HG03342 (cell line): ENCODE results near the gene ITGA7.
A peak's percentile ranks its signal among the peaks of the same experiment; 100 is the strongest.

Source experiments
- ATAC-seq: cut with Tn5 transposase; IDR thresholded peaks from one replicate; pipeline ENCODE4 v1.9.1; 2021; ENCODE audit warnings: mild to moderate bottlenecking, moderate library complexity; ENCODE audit not compliant: unreplicated experiment

The ITGA7 gene

DNA sequence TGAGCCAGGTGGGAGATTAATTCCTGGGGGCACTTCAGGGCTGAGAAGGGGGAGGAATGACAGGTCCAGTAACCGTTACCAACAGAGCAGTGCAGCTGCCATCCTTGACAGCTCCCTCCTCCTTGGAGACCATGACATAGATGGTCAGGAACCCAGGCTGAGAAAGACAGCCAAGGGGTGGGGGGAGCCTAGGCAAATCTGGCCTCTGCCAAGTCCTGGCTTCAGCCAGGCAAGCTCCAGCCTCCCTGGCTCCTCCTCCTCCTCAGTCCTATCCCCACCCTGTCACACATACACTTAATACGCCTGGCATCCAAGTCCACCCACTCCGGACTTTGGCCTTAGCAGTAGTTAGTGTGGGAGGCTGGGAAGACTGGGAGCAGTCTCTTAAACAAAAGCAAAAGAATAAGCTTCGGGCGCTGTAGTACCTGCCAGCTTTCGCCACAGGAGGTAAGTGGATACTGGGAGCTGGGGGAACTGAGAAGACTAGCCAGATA, 12.4 kb upstream of the ITGA7 start, which contains the start of gene RDH5:
Gene RDH5, plus strand, starts transcription at position 323 of the 494 bp plus-strand sequence. CDS start 792 bp downstream, outside the sequence.
- no peak for ATAC-seq

- ATAC-seq, result no peak
These were observed 11.7 kb upstream of the ITGA7 start for GRCh38 chr12:55719371-55719770.

- ATAC-seq, result no peak
These were observed 11.0 kb upstream of the ITGA7 start for GRCh38 chr12:55718624-55719275.

- no peak for ATAC-seq
These were observed 10.3 kb upstream of the ITGA7 start for GRCh38 chr12:55718015-55718414.

GRCh38 chr12:55717011-55718007, 9.6 kb upstream of the ITGA7 start:
- no peak for ATAC-seq

GRCh38 chr12:55716582-55716957, 8.9 kb upstream of the ITGA7 start:
- ATAC-seq, result peak; percentile 26

GRCh38 chr12:55715833-55716581, 8.3 kb upstream of the ITGA7 start, which contains the start of gene BLOC1S1:
BLOC1S1 (plus strand) TSS chr12:55716046; CDS start chr12:55716052, 6 bp downstream.
- ATAC-seq, result peak; percentile 88

GRCh38 chr12:55715169-55715764, 7.6 kb upstream of the ITGA7 start:
- no peak for ATAC-seq

- no peak for ATAC-seq
These were observed 6.0 kb upstream of the ITGA7 start for GRCh38 chr12:55713721-55714120.

DNA sequence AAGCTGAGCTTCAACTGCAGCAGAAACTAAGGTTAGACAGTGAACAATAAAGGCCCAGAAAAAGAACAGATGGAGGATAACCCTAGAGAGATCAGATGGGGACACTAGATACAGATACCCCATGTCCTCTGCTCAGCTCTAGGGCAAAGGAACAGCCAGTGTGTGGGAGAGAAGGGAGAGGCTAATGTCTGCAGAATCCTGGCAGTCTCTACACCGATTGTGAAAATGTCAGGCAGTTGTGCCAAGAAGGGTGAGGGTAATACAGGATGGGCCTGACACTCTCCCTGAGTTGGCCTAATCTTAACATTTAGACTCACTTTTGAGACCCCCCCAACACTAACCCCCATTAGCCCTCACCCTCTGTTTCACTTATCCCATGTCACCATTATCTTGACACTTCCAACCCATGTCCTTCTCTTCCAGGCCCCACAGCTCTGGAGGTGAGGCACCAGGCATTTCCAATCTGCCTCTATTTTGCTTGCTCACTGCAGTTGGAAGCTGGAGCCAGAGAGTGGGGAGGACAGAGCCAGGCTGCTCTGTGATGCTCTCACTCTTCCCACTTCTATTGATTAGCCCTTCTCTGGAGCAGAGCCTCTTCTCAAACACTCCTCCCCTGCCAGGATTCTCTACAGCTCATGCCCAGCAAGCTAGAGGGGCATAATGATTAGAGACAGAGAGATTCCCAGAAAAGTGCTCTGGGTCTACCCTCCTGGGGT, 5.2 kb upstream of the ITGA7 start:
- no peak for ATAC-seq

- no peak for ATAC-seq
These were observed 4.3 kb upstream of the ITGA7 start for GRCh38 chr12:55711786-55712553.

- ATAC-seq, result no peak
These were observed 1.1 kb upstream of the ITGA7 start for GRCh38 chr12:55708695-55709233.

DNA sequence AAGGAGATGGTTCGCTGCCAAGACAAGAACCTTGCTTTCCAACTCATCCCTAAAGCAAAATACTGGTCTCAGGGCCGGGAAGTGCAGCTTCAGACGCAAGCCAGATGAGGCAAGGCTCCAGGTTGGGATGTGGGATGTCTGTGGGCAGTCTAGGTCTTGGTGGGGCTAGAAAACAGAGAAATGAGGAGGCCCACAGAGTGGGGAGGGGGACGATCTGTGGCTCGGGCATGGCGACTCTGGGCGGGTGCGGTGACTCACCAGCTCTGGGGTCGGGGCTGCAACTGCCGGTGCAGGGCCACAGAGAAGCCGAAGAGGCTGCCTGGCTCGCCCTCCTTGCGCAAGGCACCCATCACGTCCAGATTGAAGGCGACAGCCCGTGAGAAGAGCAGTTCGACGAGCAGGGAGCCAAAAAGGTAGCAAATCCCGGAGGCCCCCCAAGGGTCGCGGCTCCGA, 459 bp downstream of the ITGA7 start:
- no peak for ATAC-seq

DNA sequence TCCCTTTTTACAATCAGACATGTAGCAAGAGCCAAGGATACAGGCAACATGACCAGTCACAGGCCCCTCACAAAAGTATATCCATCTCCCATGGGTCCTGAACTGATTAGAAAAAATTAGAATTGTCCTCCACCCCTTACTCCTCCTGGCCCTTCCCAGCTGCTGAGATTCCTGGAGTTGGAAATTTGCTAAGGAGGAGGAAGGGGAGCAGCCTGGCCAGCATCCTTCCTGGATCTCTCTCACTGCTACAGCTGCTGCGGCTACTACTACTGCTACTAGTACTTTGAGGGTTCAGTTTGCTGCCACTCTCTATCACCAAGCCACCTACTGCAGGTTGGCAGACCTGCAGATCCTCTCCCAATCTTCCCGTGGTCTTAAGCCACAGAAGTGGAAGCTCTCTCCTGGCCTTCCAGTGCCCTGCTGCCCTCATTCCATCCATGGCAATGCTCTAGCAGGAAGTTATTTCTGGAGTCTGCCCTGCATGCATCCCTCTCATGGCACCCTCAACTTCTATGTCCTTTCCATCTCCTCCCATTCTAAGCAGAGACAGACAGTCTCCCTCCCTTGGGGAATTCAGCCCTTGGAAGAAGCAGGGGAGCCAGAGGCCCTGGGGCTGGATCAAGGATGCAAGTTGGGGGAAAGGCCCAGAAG, 1.0 kb downstream of the ITGA7 start:
- no peak for ATAC-seq

DNA sequence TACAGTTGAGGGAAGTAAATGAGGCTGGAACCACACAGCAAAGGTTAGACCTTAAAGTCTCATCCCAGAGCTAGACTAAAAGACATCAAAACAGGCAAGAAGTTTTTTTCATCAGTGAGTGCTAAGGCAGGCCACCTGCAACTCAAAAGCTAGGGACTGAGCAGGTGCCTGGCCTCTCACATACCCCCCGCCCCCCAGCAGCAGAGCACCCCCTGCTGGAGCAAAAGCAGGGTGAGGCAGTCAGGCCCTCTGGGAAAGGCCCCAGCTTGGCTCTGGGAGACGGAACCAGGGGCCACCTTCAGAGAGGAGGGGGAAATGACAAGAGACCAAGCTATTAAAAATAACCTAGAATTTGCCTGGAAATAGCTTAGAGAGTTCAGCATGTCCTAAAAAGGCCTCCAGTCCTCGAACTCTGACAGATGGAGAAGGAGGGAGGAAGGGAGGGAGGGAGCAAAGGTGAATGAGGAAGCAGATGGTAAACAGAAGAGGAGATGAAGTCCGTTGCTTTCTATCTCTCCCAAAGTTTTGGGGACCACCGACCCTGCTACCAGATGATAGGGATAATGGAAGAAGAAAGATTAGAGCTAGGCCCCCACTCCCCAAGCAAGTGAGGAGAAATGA, 1.8 kb downstream of the ITGA7 start:
- ATAC-seq, result no peak

DNA sequence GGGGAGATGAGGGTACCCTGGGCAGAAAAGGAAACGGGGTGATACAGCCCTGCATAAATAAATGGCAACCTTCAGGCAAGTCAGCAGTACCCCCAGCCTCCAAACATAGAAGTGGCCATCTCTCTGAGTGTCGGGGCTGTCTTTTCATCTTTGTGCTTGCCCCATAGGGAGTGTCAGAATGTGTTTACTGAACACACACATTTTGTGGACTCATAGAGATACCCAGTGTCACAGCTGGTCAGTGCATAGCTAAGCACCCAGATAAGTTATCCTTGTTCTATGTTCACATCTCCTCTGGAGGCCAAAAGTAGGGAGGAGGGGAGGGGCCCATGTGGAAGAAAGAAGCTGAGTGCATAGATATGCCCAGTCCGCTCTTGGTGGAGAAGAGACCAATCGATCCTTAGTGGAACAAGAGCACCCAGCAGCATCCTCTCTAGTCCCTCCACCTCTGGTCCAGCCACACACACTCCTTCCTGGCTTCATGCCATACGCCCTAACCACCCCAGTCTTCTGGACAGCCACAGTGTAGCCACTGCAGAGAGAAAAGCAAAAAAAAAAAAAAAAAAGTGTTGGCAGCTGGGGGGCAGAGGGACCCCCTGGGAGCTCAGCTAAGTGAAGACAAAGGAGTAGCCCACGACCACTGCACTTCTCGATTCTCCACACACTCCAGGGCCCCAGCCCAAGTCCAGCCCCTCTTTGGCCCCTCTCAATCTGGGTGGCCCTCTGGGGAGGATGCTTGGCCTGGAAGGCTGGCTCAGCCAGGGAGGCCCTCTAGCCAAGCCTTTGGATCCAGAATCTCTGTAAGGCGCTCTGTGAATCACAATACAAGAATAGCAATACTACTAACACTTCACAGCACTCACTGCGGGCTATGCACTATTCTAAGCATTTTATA, 2.6 kb downstream of the ITGA7 start:
- ATAC-seq, result no peak
